GM12878 (cell line): ENCODE measurements around the gene RNF25. TPM values are rescaled to one million over a fixed set of nuclear protein-coding genes. Genes with fewer than 3 reads are reported as not detected.

ENCODE experiments used
- BCL11A ChIP-seq: IDR thresholded peaks from 2 replicates; pipeline ENCODE4 v1.6.1; 2011; ENCODE audit warnings: low read depth, low read length
- CHD2 ChIP-seq: IDR thresholded peaks from 2 replicates; pipeline ENCODE4 v1.6.1; 2011; ENCODE audit warnings: low read depth, low read length, improper control_type of control experiment, borderline replicate concordance
- EGR1 ChIP-seq, 2 experiments: IDR thresholded peaks; 1 replicate in 1 of 2; 2 replicates in 1 of 2; pipeline ENCODE4 v1.6.1; 2011 to 2012; ENCODE audit warnings: low read depth in 2 of 2, low read length in 2 of 2, borderline replicate concordance in 1 of 2, mild to moderate bottlenecking in 1 of 2, moderate library complexity in 1 of 2
- FOS ChIP-seq: IDR thresholded peaks from 3 replicates; pipeline ENCODE4 v1.6.1; 2011; ENCODE audit warnings: borderline replicate concordance; ENCODE audit not compliant: insufficient read length; ENCODE audit errors: extremely low read depth
- HDGF ChIP-seq: fragments of 450-650 bp; IDR thresholded peaks from 2 replicates; pipeline ENCODE4 v1.6.1; 2016; ENCODE audit warnings: antibody characterized with exemption
- HSF1 ChIP-seq: fragments of 150-350 bp; IDR thresholded peaks from 2 replicates; pipeline ENCODE4 v1.6.1; 2014; ENCODE audit warnings: mild to moderate bottlenecking, low read depth, low read length
- IRF3 ChIP-seq: fragments of 450-650 bp; IDR thresholded peaks from 2 replicates; pipeline ENCODE4 v1.6.1; 2014; ENCODE audit warnings: mild to moderate bottlenecking
- KDM1A ChIP-seq: fragments of 200-600 bp; sonication (generic); IDR thresholded peaks from 2 replicates; pipeline ENCODE4 v1.6.1; 2016; ENCODE audit warnings: borderline replicate concordance
- LARP7 ChIP-seq: fragments of 450-650 bp; IDR thresholded peaks from 2 replicates; pipeline ENCODE4 v1.6.1; 2017; ENCODE audit warnings: mild to moderate bottlenecking
- MLLT1 ChIP-seq: fragments of 450-650 bp; IDR thresholded peaks from 2 replicates; pipeline ENCODE4 v1.6.1; 2016; ENCODE audit warnings: mild to moderate bottlenecking
- MTA3 ChIP-seq: IDR thresholded peaks from 2 replicates; pipeline ENCODE4 v1.6.1; 2012; ENCODE audit warnings: low read length, inconsistent platforms, borderline replicate concordance
- NRF1 ChIP-seq: conservative IDR thresholded peaks from 2 replicates; pipeline ENCODE4 v1.6.1; 2011; ENCODE audit warnings: mild to moderate bottlenecking, low read depth, low read length, improper control_type of control experiment
- PAX5 ChIP-seq: IDR thresholded peaks from 2 replicates; pipeline ENCODE4 v1.6.1; 2011; ENCODE audit warnings: low read depth, low read length, borderline replicate concordance
- PAX8 ChIP-seq: fragments of 450-650 bp; IDR thresholded peaks from 2 replicates; pipeline ENCODE4 v1.6.1; 2017; ENCODE audit warnings: mild to moderate bottlenecking, moderate library complexity
- PBX3 ChIP-seq: IDR thresholded peaks from 2 replicates; pipeline ENCODE4 v1.6.1; 2011; ENCODE audit warnings: mild to moderate bottlenecking, low read depth, low read length, moderate library complexity; ENCODE audit not compliant: insufficient replicate concordance
- PKNOX1 ChIP-seq: fragments of 450-650 bp; IDR thresholded peaks from 2 replicates; pipeline ENCODE4 v1.6.1; 2016; ENCODE audit warnings: mild to moderate bottlenecking
- RCOR1 ChIP-seq: conservative IDR thresholded peaks from 2 replicates; pipeline ENCODE4 v1.6.1; 2012; ENCODE audit warnings: low read depth, low read length, improper control_type of control experiment
- RUNX3 ChIP-seq: IDR thresholded peaks from 2 replicates; pipeline ENCODE4 v1.6.1; 2012; ENCODE audit warnings: low read length, inconsistent platforms
- SIN3A ChIP-seq: IDR thresholded peaks from 2 replicates; pipeline ENCODE4 v1.6.1; 2012; ENCODE audit warnings: low read depth, low read length, improper control_type of control experiment
- SMC3 ChIP-seq: IDR thresholded peaks from 2 replicates; pipeline ENCODE4 v1.6.1; 2011; ENCODE audit warnings: low read length, improper control_type of control experiment, borderline replicate concordance
- ZBED1 ChIP-seq: IDR thresholded peaks from 2 replicates; pipeline ENCODE4 v1.6.1; 2016; ENCODE audit warnings: borderline replicate concordance
- ZBTB4 ChIP-seq: fragments of 450-650 bp; formaldehyde crosslinking; IDR thresholded peaks from 2 replicates; pipeline ENCODE4 v1.4.0; 2022; ENCODE audit warnings: mild to moderate bottlenecking, moderate library complexity
- ZZZ3 ChIP-seq: IDR thresholded peaks from 2 replicates; pipeline ENCODE4 v1.6.1; 2011; ENCODE audit warnings: low read depth; ENCODE audit not compliant: control insufficient read depth, insufficient read length
- polyA plus RNA-seq, 11 experiments: library from polyadenylated mRNA; depleted of rRNA in 4 of 11; unstranded in 6 of 11; stranded (reverse) in 5 of 11; fragments of >200 nt; fragmentation: Nextera tagmentation in 4 of 11; fragmentation: Illumina TruSeq in 1 of 11; extraction: Ambion mirVana in 4 of 11; extraction: Trizol in 1 of 11; gene quantifications; 1 replicate in 1 of 11; 2 replicates in 10 of 11; pipeline versions ENCODE4 v1.2.1 to v1.2.3, GENCODE V29; 2011 to 2016; ENCODE audit warnings: inconsistent platforms in 2 of 11, missing spikeins in 2 of 11, low read depth in 1 of 11
- total RNA-seq, 4 experiments: library from RNA; depleted of rRNA in 3 of 4; stranded (reverse); fragments of >200 nt in 3 of 4; fragmentation: Illumina TruSeq in 1 of 4; extraction: Trizol in 1 of 4; gene quantifications; 2 replicates each; pipeline versions ENCODE4 v1.2.1 to v1.2.3, GENCODE V29; 2013 to 2021

The RNF25 gene
- total and polyA plus RNA-seq, 10 of the 15 experiments (the other 5 are each of a cell fraction or from before 2014, with no cell fraction given): 1.3 to 70.4 (median 28.4) TPM

- TF ChIP-seq ZBED1: 0 out of 2 replicates have a peak, but pooled peaks have one; percentile 29
- no peak for TF ChIP-seq FOS
- no peak for TF ChIP-seq ZZZ3
- TF ChIP-seq RUNX3: peak; percentile 81
- no peak for TF ChIP-seq SIN3A
- no peak for TF ChIP-seq KDM1A
- no peak for TF ChIP-seq PBX3
- TF ChIP-seq SMC3: no peak
- TF ChIP-seq EGR1 (IDR thresholded peaks at IDR 0.05; ENCODE audit: borderline replicate concordance in 1 of 2, low read depth in 2 of 2, low read length in 2 of 2): no peak
- TF ChIP-seq RCOR1: no peak
- no peak for TF ChIP-seq PAX5
- peak; percentile 18; the same call in 1 of the 2 replicates for TF ChIP-seq BCL11A
- TF ChIP-seq PKNOX1: 0 out of 2 replicates have a peak, but pooled peaks have one; percentile 6
- no peak for TF ChIP-seq ZBTB4
- TF ChIP-seq PAX8: no peak
- no peak for TF ChIP-seq NRF1
- TF ChIP-seq HDGF: no peak
- peak; percentile 49; the same call in 1 of the 2 replicates for TF ChIP-seq MTA3
- TF ChIP-seq IRF3: no peak
- no peak for TF ChIP-seq HSF1
- TF ChIP-seq LARP7: no peak
- no peak for TF ChIP-seq CHD2
- TF ChIP-seq MLLT1: no peak
Observed at GRCh38 chr2:218708086-218708485, 36.3 kb upstream of the RNF25 start (continued).
